HepG2 (cell line): ENCODE data around the gene NACC2. TPM values are rescaled to one million over a fixed set of nuclear protein-coding genes. Genes with fewer than 3 reads are reported as not detected.
A peak's percentile ranks its signal among the peaks of the same experiment; 100 is the strongest.

Experiments
- IRF1 ChIP-seq: sonication (generic); formaldehyde crosslinking; IDR thresholded peaks from 2 replicates; pipeline ENCODE4 v1.4.0; 2020; ENCODE audit warnings: low read depth, mild to moderate bottlenecking, missing genetic modification reagents
- JARID2 ChIP-seq: sonication (generic); formaldehyde crosslinking; IDR thresholded peaks from 2 replicates; pipeline ENCODE4 v1.8.1; 2023; ENCODE audit warnings: missing genetic modification reagents, inconsistent platforms; ENCODE audit not compliant: insufficient replicate concordance
- NFIB ChIP-seq: sonication (generic); formaldehyde crosslinking; IDR thresholded peaks from 2 replicates; pipeline ENCODE4 v1.9.0; 2021; ENCODE audit warnings: missing genetic modification reagents, mild to moderate bottlenecking, borderline replicate concordance
- RELA ChIP-seq: sonication (generic); formaldehyde crosslinking; IDR thresholded peaks from 2 replicates; pipeline ENCODE4 v1.4.0; 2020; ENCODE audit warnings: missing genetic modification reagents
- SMAD9 ChIP-seq: sonication (generic); formaldehyde crosslinking; IDR thresholded peaks from 2 replicates; pipeline ENCODE4 v1.5.1; 2020; ENCODE audit warnings: mild to moderate bottlenecking, missing genetic modification reagents
- SOX13 ChIP-seq, 3 experiments: fragments of 450-650 bp in 1 of 3; sonication (generic) in 1 of 3; formaldehyde crosslinking in 1 of 3; IDR thresholded peaks in 2 of 3; conservative IDR thresholded peaks in 1 of 3; 2 replicates each; pipeline versions ENCODE4 v1.5.0 to v1.6.1; 2016 to 2020; ENCODE audit warnings: antibody characterized with exemption in 1 of 3, mild to moderate bottlenecking in 1 of 3, missing compliant biosample characterization in 1 of 3, missing genetic modification reagents in 1 of 3, moderate library complexity in 1 of 3
- SP1 ChIP-seq, 2 experiments: fragments of 450-650 bp in 1 of 2; sonication (generic) in 1 of 2; formaldehyde crosslinking in 1 of 2; IDR thresholded peaks; 2 replicates each; pipeline versions ENCODE4 v1.4.0 to v1.6.1; 2016 to 2020; ENCODE audit warnings: missing genetic modification reagents in 1 of 2
- XRCC5 ChIP-seq: fragments of 200-400 bp; formaldehyde crosslinking; optimal IDR thresholded peaks from 2 replicates; pipeline ENCODE3; 2017; ENCODE audit warnings: mild to moderate bottlenecking, low read length
- ZBED4 ChIP-seq: sonication (generic); formaldehyde crosslinking; IDR thresholded peaks from 2 replicates; pipeline ENCODE4 v1.4.0; 2020; ENCODE audit warnings: missing genetic modification reagents, borderline replicate concordance
- ZNF570 ChIP-seq: sonication (generic); formaldehyde crosslinking; IDR thresholded peaks from 2 replicates; pipeline ENCODE4 v1.4.0; 2020; ENCODE audit warnings: mild to moderate bottlenecking, missing genetic modification reagents, borderline replicate concordance
- ZNF615 ChIP-seq: sonication (generic); formaldehyde crosslinking; IDR thresholded peaks from 2 replicates; pipeline ENCODE4 v1.5.0; 2020; ENCODE audit warnings: mild to moderate bottlenecking, missing genetic modification reagents, borderline replicate concordance
- polyA plus RNA-seq, 8 experiments: library from polyadenylated mRNA; depleted of rRNA in 3 of 8; stranded (reverse) in 7 of 8; unstranded in 1 of 8; fragments of >200 nt; fragmentation: Illumina TruSeq in 4 of 8; extraction: Trizol in 4 of 8; gene quantifications; 2 replicates each; pipeline versions ENCODE4 v1.2.1 to v1.2.3, GENCODE V29; 2011 to 2016; ENCODE audit warnings: low read depth in 4 of 8, missing spikeins in 1 of 8, mixed read lengths in 1 of 8; ENCODE audit not compliant: insufficient read depth in 1 of 8
- total RNA-seq, 5 experiments: library from RNA; depleted of rRNA; stranded (reverse); fragments of >200 nt; fragmentation: Illumina TruSeq; extraction: Trizol; gene quantifications; 2 replicates each; pipeline ENCODE4 v1.2.3, GENCODE V29; 2016; ENCODE audit warnings: low read depth in 1 of 5
- TF ChIP-seq, protein P1 (sequence below): sonication (generic); formaldehyde crosslinking; IDR thresholded peaks from 2 replicates; pipeline ENCODE4 v1.4.0; 2020; ENCODE audit warnings: missing genetic modification reagents
- TF ChIP-seq, protein P2 (sequence below): sonication (generic); formaldehyde crosslinking; conservative IDR thresholded peaks from 2 replicates; pipeline ENCODE4 v1.4.0; 2020; ENCODE audit warnings: missing genetic modification reagents

Gene NACC2
- total and polyA plus RNA-seq, 2 of the 13 experiments (the other 11 are each of a cell fraction or from before 2014, with no cell fraction given): 5.9 to 12.3 TPM

GRCh38 chr9:136093995-136094881 is 851 bp downstream of the NACC2 start (continued):
- TF ChIP-seq ZBED4: no peak
- TF ChIP-seq RELA (CRISPR knock-in tag): no peak
- no peak for TF ChIP-seq NFIB (CRISPR knock-in tag)
- TF ChIP-seq JARID2 (CRISPR knock-in tag): no peak
- no peak for TF ChIP-seq ZNF615 (CRISPR knock-in tag)
- TF ChIP-seq SMAD9: 0 out of 2 replicates have a peak, but pooled peaks have one; percentile 72
- TF ChIP-seq, protein P1, sequence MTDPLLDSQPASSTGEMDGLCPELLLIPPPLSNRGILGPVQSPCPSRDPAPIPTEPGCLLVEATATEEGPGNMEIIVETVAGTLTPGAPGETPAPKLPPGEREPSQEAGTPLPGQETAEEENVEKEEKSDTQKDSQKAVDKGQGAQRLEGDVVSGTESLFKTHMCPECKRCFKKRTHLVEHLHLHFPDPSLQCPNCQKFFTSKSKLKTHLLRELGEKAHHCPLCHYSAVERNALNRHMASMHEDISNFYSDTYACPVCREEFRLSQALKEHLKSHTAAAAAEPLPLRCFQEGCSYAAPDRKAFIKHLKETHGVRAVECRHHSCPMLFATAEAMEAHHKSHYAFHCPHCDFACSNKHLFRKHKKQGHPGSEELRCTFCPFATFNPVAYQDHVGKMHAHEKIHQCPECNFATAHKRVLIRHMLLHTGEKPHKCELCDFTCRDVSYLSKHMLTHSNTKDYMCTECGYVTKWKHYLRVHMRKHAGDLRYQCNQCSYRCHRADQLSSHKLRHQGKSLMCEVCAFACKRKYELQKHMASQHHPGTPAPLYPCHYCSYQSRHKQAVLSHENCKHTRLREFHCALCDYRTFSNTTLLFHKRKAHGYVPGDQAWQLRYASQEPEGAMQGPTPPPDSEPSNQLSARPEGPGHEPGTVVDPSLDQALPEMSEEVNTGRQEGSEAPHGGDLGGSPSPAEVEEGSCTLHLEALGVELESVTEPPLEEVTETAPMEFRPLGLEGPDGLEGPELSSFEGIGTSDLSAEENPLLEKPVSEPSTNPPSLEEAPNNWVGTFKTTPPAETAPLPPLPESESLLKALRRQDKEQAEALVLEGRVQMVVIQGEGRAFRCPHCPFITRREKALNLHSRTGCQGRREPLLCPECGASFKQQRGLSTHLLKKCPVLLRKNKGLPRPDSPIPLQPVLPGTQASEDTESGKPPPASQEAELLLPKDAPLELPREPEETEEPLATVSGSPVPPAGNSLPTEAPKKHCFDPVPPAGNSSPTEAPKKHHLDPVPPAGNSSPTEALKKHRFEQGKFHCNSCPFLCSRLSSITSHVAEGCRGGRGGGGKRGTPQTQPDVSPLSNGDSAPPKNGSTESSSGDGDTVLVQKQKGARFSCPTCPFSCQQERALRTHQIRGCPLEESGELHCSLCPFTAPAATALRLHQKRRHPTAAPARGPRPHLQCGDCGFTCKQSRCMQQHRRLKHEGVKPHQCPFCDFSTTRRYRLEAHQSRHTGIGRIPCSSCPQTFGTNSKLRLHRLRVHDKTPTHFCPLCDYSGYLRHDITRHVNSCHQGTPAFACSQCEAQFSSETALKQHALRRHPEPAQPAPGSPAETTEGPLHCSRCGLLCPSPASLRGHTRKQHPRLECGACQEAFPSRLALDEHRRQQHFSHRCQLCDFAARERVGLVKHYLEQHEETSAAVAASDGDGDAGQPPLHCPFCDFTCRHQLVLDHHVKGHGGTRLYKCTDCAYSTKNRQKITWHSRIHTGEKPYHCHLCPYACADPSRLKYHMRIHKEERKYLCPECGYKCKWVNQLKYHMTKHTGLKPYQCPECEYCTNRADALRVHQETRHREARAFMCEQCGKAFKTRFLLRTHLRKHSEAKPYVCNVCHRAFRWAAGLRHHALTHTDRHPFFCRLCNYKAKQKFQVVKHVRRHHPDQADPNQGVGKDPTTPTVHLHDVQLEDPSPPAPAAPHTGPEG (CRISPR knock-in tag): no peak
- no peak for TF ChIP-seq SOX13 (IDR thresholded peaks at IDR 0.05)
- TF ChIP-seq SOX13 (CRISPR knock-in tag; conservative IDR thresholded peaks at IDR 0.05 in 1 of 2, IDR thresholded peaks at IDR 0.05 in 1 of 2): no peak; a peak in 1 of 4 replicates
- TF ChIP-seq, protein P2, sequence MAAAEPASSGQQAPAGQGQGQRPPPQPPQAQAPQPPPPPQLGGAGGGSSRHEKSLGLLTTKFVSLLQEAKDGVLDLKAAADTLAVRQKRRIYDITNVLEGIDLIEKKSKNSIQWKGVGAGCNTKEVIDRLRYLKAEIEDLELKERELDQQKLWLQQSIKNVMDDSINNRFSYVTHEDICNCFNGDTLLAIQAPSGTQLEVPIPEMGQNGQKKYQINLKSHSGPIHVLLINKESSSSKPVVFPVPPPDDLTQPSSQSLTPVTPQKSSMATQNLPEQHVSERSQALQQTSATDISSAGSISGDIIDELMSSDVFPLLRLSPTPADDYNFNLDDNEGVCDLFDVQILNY (CRISPR knock-in tag): no peak
- TF ChIP-seq IRF1: no peak
- TF ChIP-seq SP1 (IDR thresholded peaks at IDR 0.05): no peak
- no peak for TF ChIP-seq SP1 (CRISPR knock-in tag; IDR thresholded peaks at IDR 0.05)
- no peak for TF ChIP-seq ZNF570 (CRISPR knock-in tag)
- TF ChIP-seq XRCC5: peak; percentile 19
